ENCODE results near the gene CLDN20.

The CLDN20 gene

GRCh38 chr6:155314773-155315515 is 51.1 kb downstream of the CLDN20 start:
- Histone ChIP-seq H3K27ac (ENCODE audit: insufficient read depth, low read length, poor library complexity, severe bottlenecking) (peak overlapping the region; percentile 89), H3K4me1 (ENCODE audit: control insufficient read depth, insufficient read depth, low read length, poor library complexity, severe bottlenecking) (peaks cover 7% of the 10 kb centered on the region), H3K27me3 (replicated peaks; ENCODE audit: control insufficient read depth, insufficient read depth, low read length, poor library complexity, severe bottlenecking) (no peaks in the 10 kb centered on the region), H3K9me3 (ENCODE audit: control insufficient read depth, low read length) (no peaks in the 10 kb centered on the region), H3K36me3 (ENCODE audit: control insufficient read depth, insufficient read depth, low read length) (no peaks in the 10 kb centered on the region), H3K4me3 (ENCODE audit: insufficient read depth, low read depth, low read length, poor library complexity, severe bottlenecking) (peak overlapping the region; percentile 89)
- peak in 2 of 3 donors; percentile 13 to 41 for DNase-seq

- H3K4me1 ChIP-seq (ENCODE audit: control insufficient read depth, insufficient read depth, low read length, poor library complexity, severe bottlenecking) = peaks cover 7% of the 10 kb centered on the region
- DNase-seq = no peak
- peak overlapping the region; percentile 89 for H3K27ac ChIP-seq (ENCODE audit: insufficient read depth, low read length, poor library complexity, severe bottlenecking)
- H3K36me3 ChIP-seq (ENCODE audit: control insufficient read depth, insufficient read depth, low read length) = no peaks in the 10 kb centered on the region
- peak overlapping the region; percentile 89 for H3K4me3 ChIP-seq (ENCODE audit: insufficient read depth, low read depth, low read length, poor library complexity, severe bottlenecking)
- no peaks in the 10 kb centered on the region for H3K9me3 ChIP-seq (ENCODE audit: control insufficient read depth, low read length)
- H3K27me3 ChIP-seq (replicated peaks; ENCODE audit: control insufficient read depth, insufficient read depth, low read length, poor library complexity, severe bottlenecking) = no peaks in the 10 kb centered on the region
Observed at GRCh38 chr6:155315516-155315871, 51.7 kb downstream of the CLDN20 start.

GRCh38 chr6:155316419-155316818 is 52.6 kb downstream of the CLDN20 start:
- DNase-seq = no peak
- no peaks in the 10 kb centered on the region for H3K9me3 ChIP-seq (ENCODE audit: control insufficient read depth, low read length)
- H3K27me3 ChIP-seq (replicated peaks; ENCODE audit: control insufficient read depth, insufficient read depth, low read length, poor library complexity, severe bottlenecking) = no peaks in the 10 kb centered on the region
- H3K27ac ChIP-seq (ENCODE audit: insufficient read depth, low read length, poor library complexity, severe bottlenecking) = no peak overlapping the region
- H3K36me3 ChIP-seq (ENCODE audit: control insufficient read depth, insufficient read depth, low read length) = no peaks in the 10 kb centered on the region
- no peak overlapping the region for H3K4me3 ChIP-seq (ENCODE audit: insufficient read depth, low read depth, low read length, poor library complexity, severe bottlenecking)
- H3K4me1 ChIP-seq (ENCODE audit: control insufficient read depth, insufficient read depth, low read length, poor library complexity, severe bottlenecking) = peaks cover 7% of the 10 kb centered on the region

GRCh38 chr6:155317186-155317585 is 53.4 kb downstream of the CLDN20 start:
- Histone ChIP-seq H3K4me3 (ENCODE audit: insufficient read depth, low read depth, low read length, poor library complexity, severe bottlenecking) (no peak overlapping the region), H3K36me3 (ENCODE audit: control insufficient read depth, insufficient read depth, low read length) (no peaks in the 10 kb centered on the region), H3K27ac (ENCODE audit: insufficient read depth, low read length, poor library complexity, severe bottlenecking) (no peak overlapping the region), H3K27me3 (replicated peaks; ENCODE audit: control insufficient read depth, insufficient read depth, low read length, poor library complexity, severe bottlenecking) (no peaks in the 10 kb centered on the region), H3K9me3 (ENCODE audit: control insufficient read depth, low read length) (no peaks in the 10 kb centered on the region), H3K4me1 (ENCODE audit: control insufficient read depth, insufficient read depth, low read length, poor library complexity, severe bottlenecking) (peaks cover 7% of the 10 kb centered on the region)
- no peak for DNase-seq

GRCh38 chr6:155319902-155320301 is 56.1 kb downstream of the CLDN20 start:
- H3K27me3 ChIP-seq (replicated peaks; ENCODE audit: control insufficient read depth, insufficient read depth, low read length, poor library complexity, severe bottlenecking) = no peaks in the 10 kb centered on the region
- no peak overlapping the region for H3K27ac ChIP-seq (ENCODE audit: insufficient read depth, low read length, poor library complexity, severe bottlenecking)
- no peaks in the 10 kb centered on the region for H3K9me3 ChIP-seq (ENCODE audit: control insufficient read depth, low read length)
- no peaks in the 10 kb centered on the region for H3K36me3 ChIP-seq (ENCODE audit: control insufficient read depth, insufficient read depth, low read length)
- no peaks in the 10 kb centered on the region for H3K4me1 ChIP-seq (ENCODE audit: control insufficient read depth, insufficient read depth, low read length, poor library complexity, severe bottlenecking)
- no peak overlapping the region for H3K4me3 ChIP-seq (ENCODE audit: insufficient read depth, low read depth, low read length, poor library complexity, severe bottlenecking)
- DNase-seq = no peak

- H3K27ac ChIP-seq (ENCODE audit: insufficient read depth, low read length, poor library complexity, severe bottlenecking) = no peak overlapping the region
- H3K4me3 ChIP-seq (ENCODE audit: insufficient read depth, low read depth, low read length, poor library complexity, severe bottlenecking) = no peak overlapping the region
- H3K9me3 ChIP-seq (ENCODE audit: control insufficient read depth, low read length) = no peaks in the 10 kb centered on the region
- H3K4me1 ChIP-seq (ENCODE audit: control insufficient read depth, insufficient read depth, low read length, poor library complexity, severe bottlenecking) = no peaks in the 10 kb centered on the region
- no peaks in the 10 kb centered on the region for H3K27me3 ChIP-seq (replicated peaks; ENCODE audit: control insufficient read depth, insufficient read depth, low read length, poor library complexity, severe bottlenecking)
- DNase-seq = no peak
- no peaks in the 10 kb centered on the region for H3K36me3 ChIP-seq (ENCODE audit: control insufficient read depth, insufficient read depth, low read length)
Observed at GRCh38 chr6:155324172-155324571, 60.4 kb downstream of the CLDN20 start.

GRCh38 chr6:155324993-155325392 is 61.2 kb downstream of the CLDN20 start:
- H3K27ac ChIP-seq (ENCODE audit: insufficient read depth, low read length, poor library complexity, severe bottlenecking) = no peak overlapping the region
- no peak for DNase-seq
- H3K36me3 ChIP-seq (ENCODE audit: control insufficient read depth, insufficient read depth, low read length) = no peaks in the 10 kb centered on the region
- H3K9me3 ChIP-seq (ENCODE audit: control insufficient read depth, low read length) = no peaks in the 10 kb centered on the region
- no peaks in the 10 kb centered on the region for H3K4me1 ChIP-seq (ENCODE audit: control insufficient read depth, insufficient read depth, low read length, poor library complexity, severe bottlenecking)
- no peaks in the 10 kb centered on the region for H3K27me3 ChIP-seq (replicated peaks; ENCODE audit: control insufficient read depth, insufficient read depth, low read length, poor library complexity, severe bottlenecking)
- H3K4me3 ChIP-seq (ENCODE audit: insufficient read depth, low read depth, low read length, poor library complexity, severe bottlenecking) = no peak overlapping the region

- DNase-seq = no peak
- no peaks in the 10 kb centered on the region for H3K9me3 ChIP-seq (ENCODE audit: control insufficient read depth, low read length)
- H3K4me3 ChIP-seq (ENCODE audit: insufficient read depth, low read depth, low read length, poor library complexity, severe bottlenecking) = no peak overlapping the region
- H3K4me1 ChIP-seq (ENCODE audit: control insufficient read depth, insufficient read depth, low read length, poor library complexity, severe bottlenecking) = no peaks in the 10 kb centered on the region
- H3K27me3 ChIP-seq (replicated peaks; ENCODE audit: control insufficient read depth, insufficient read depth, low read length, poor library complexity, severe bottlenecking) = no peaks in the 10 kb centered on the region
- no peaks in the 10 kb centered on the region for H3K36me3 ChIP-seq (ENCODE audit: control insufficient read depth, insufficient read depth, low read length)
- no peak overlapping the region for H3K27ac ChIP-seq (ENCODE audit: insufficient read depth, low read length, poor library complexity, severe bottlenecking)
Observed at GRCh38 chr6:155325700-155326516, 62.1 kb downstream of the CLDN20 start.
